Gastrocnemius medialis (tissue), 4 donors: ENCODE data around the gene CELF4.

Experiments used
- POLR2A ChIP-seq, 2 donors: fragments of 450-650 bp; IDR thresholded peaks; one replicate each; pipeline ENCODE4 v1.6.1; 2017; ENCODE audit warnings: antibody characterized with exemption in 2 of 2, mild to moderate bottlenecking in 2 of 2, moderate library complexity in 2 of 2
- TF ChIP-seq, protein P1 (sequence below), 5 experiments: fragments of 450-650 bp in 3 of 5; fragments of 200-600 bp in 2 of 5; sonication (generic) in 2 of 5; IDR thresholded peaks in 4 of 5; conservative IDR thresholded peaks in 1 of 5; 1 replicate in 4 of 5; 2 replicates in 1 of 5; pipeline ENCODE4 v1.5.1; 2016 to 2019; ENCODE audit warnings: antibody characterized with exemption in 5 of 5, mild to moderate bottlenecking in 3 of 5, moderate library complexity in 3 of 5

DNA sequence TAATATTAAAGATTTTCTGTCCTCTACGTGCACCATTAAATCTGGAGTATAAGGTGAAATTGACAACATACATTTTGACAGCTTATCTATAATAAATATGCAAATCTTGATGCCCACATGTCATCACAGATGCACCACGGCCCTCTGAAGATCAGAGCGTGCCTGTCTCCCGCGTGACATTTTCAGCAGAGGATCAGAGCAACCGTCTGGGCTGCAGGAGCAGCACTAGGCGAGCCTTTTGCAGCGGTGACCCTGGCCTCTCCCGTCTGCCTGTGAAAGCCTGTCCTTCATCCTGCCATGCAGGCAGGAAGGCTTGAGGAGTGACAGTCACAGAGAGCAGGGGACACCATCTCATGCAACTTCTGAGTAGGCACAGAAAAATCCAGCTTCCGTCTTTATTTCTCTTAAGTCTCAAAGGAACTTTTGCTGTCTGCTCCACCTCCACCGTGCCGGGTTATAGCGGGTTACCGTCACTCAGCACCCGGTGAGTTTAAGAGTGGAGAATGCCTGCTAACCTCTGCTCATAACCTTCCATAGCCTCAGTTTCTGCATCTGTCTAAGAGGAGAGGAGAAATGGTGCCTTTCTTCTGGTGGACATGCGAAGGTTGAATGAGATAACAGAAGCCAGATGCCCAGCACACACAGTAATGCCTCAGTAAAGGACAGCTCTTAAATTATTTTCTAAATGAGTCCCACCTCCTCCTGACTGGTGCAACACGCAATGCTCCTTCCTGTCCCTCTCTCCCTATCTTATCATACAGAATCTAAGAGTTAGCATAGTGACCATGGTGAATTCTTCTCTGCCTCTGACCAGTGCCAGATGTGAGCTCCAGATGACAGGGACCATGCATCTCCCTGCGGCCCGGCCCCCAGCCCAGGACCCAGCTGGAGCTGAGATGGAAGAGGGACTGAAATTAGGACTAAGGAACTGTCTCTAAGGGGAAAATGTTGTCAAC lies 43.8 kb downstream of the CELF4 start:
- TF ChIP-seq, protein P1, sequence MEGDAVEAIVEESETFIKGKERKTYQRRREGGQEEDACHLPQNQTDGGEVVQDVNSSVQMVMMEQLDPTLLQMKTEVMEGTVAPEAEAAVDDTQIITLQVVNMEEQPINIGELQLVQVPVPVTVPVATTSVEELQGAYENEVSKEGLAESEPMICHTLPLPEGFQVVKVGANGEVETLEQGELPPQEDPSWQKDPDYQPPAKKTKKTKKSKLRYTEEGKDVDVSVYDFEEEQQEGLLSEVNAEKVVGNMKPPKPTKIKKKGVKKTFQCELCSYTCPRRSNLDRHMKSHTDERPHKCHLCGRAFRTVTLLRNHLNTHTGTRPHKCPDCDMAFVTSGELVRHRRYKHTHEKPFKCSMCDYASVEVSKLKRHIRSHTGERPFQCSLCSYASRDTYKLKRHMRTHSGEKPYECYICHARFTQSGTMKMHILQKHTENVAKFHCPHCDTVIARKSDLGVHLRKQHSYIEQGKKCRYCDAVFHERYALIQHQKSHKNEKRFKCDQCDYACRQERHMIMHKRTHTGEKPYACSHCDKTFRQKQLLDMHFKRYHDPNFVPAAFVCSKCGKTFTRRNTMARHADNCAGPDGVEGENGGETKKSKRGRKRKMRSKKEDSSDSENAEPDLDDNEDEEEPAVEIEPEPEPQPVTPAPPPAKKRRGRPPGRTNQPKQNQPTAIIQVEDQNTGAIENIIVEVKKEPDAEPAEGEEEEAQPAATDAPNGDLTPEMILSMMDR (IDR thresholded peaks at IDR 0.05 in 4 of 5, conservative IDR thresholded peaks at IDR 0.05 in 1 of 5), result no peak
- TF ChIP-seq POLR2A (IDR thresholded peaks at IDR 0.05), result no peak
